HG03521 (cell line): ENCODE measurements around the gene VMAC.

Source experiments
- ATAC-seq: cut with Tn5 transposase; IDR thresholded peaks from one replicate; pipeline ENCODE4 v1.9.1; 2021; ENCODE audit warnings: mild to moderate bottlenecking, moderate library complexity; ENCODE audit not compliant: unreplicated experiment

The VMAC gene

GRCh38 chr19:5927441-5927821 lies 22.8 kb downstream of the VMAC start:
- ATAC-seq, result no peak

DNA sequence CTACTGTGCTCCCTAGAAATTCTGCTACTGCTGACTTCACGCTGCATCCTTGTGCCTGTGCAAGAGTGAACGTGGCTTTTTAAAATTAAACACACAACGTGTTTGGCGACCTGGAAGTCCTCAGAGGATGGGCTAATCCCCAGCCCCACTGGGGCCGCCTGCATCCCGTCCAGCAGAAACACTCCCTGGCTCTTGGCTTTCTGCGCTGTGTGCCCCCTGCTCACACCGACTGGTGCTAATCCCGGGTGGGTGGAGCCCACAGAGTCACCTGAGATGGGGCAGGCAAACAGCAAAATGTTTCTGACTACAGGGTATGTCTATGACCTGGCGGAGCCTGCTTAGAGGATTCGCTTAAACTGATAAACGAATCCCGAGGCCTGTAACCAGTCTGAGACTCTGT lies 24.5 kb downstream of the VMAC start:
- ATAC-seq, result no peak

GRCh38 chr19:5929625-5930024 lies 25.0 kb downstream of the VMAC start:
- no peak for ATAC-seq

- ATAC-seq, result no peak
Observed at GRCh38 chr19:5931251-5931650, 26.6 kb downstream of the VMAC start.

DNA sequence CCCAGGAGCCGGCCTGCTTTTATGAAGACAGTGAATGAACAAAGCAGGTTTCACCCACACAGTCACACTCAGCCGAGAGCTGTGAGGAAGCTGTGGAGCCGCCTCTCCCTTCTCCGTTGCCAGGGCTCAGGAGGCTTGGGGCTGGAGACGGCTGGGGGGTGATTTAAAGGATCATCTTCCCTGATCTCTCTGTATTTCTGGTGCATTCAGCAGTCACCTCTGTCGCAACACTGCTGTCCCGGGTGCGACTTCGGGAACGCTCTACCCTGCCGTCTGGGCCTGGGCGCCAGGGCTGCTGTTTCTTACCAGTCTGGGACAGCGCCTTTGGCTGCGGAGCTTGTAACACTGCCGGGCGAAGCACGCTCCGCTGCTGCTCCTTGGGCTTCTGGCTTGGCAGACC lies 27.5 kb downstream of the VMAC start:
- no peak for ATAC-seq

DNA sequence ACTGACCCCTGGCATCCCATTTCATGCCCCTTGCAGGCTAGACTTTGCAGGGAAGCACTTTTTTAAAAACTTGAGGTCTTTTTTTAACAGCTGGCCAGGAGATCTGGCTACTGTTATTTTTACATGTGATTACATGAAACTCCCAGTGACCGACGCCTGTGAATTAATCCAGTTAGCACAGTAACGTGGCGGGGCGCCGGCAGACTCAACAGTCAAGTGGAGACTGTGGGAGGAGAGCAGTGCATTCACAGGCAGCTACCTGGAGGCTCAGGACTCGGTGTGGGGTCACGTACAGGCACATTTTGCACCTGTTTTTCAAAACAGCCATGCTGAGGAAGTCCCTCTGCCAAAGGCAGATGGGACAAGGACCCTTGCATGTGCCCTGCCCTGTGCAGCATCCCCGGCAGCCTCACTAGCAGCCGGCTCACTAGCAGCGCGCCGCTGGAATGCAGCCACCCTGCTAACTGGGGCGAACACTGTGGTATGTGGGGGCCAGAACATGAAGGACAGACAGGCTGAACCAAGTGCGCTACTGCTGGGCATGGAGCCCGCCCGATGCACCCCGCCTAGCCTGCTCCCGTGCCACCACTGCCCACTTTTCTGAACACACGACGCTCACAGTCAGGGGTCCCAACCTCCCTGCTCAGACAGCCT lies 28.1 kb downstream of the VMAC start:
- no peak for ATAC-seq

- ATAC-seq, result no peak
Observed at GRCh38 chr19:5933391-5934068, 28.9 kb downstream of the VMAC start.

DNA sequence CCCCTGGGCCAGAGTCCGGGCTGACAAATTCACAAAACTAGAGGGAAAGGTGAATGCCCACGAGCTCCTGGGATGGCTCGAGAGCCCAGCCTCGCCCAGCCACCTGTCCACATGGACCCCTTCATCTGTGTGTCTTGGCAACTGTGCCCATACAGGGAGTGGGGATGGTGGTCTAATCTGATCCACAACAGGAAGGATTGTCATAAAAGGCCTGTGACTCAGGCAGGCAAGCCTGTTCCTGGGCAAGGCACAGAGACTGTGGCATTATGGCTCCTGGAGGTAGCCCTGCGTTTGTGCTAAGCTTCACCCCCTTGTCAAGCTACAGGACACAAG lies 29.4 kb downstream of the VMAC start:
- no peak for ATAC-seq

GRCh38 chr19:5934774-5935472 lies 30.3 kb downstream of the VMAC start:
- no peak for ATAC-seq

DNA sequence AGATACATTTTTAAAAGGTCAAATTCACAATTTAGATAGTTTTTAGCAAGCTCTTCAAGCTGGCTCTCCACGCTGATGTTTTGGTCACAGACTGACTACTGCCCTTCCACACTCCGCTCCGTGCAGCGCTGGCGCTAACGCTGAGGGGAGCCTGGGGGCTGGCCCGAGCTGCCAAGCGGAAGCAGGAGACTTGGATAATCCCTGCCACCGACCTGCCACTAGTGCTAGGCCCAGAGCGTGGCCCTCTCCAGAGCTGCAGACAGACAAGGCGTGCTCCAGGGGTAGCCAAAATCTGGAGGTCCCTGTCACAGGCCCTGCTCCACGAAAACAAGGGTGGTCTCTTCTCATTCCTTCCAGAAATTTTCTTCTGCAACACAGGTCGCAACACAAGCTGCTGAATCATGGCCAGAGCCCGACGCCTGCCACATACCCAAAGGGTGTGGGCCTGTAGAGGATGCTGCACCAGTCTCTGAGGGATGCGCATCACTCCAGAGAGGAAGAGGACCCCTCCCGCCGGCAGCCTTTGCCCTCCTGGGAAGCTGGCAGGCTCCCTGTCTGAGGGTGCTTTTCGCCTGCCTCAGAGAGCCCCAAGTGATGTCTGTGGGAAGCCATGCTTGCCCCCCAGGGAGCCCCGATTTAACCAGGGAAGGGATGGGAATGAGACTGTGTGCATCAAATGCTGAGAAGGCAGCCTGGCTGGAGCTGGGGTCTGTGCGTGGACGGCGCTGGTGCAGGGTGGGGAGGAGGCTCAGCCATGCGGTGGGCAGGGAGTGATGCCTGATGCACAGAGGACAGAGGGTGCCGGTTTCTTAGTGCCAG lies 31.0 kb downstream of the VMAC start:
- no peak for ATAC-seq

- no peak for ATAC-seq
Observed at GRCh38 chr19:5936292-5936592, 31.6 kb downstream of the VMAC start.

DNA sequence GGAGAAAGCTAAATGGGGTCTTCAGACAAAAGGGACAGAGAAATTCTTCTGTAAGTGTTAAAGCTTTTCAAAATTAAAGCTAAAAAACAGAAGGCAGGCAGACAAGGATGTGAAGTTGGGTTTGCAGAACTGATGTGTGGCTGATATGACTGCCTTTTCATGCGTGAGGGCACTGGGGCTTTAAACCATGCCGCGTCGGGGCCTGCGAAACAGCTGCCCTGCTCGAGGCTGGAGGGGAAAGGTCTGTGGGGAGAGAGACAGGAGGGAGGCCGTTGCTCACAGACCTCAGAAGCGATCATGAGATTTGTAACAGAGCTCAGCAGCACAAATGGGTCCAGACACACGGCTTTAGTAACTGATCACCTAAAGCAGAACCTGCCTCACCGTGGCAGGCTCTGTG lies 32.9 kb downstream of the VMAC start:
- no peak for ATAC-seq

DNA sequence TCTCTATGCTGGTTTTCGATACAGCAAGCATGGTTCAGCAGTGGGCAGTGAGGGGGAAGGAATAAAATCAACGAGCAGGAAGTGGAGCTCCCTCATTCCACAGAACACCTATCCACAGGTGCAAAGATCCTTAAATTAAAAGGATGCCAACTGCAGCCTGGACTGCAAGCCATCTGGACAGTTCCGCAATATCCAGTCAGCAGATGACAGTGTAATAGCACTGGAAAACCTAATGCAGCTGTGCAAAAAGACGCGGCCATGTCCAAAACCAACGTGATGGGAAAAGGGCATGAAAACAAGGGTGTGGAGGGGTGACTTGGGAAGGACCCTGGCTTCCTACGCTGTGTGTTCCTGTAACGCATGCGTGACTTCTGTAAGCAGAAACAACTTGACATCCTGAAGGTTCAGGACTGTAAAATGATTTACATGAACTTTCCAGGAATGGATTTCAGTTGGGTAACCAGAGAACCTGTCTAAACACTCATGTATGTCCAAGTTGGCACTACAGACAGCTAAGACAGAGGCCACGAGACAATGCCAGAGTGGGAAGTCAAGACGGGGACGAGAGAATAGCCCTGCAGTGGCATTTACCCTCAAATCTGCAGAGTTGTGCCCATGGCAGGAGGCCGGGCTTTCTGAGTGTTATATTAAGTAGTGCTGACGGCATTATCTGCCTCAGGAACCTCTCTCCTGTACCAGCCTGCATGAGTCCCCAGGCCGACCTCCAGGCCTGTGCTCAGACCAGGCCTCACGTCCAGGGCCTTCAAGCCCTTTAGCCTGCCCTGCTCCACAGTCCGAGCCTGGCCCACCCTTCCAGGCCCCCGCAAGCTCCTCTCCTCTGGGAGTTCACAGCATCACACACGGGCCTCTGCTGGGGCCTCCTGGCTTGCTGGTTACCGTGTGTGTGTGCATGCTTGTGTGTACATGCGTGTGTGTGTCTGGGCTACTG lies 35.9 kb downstream of the VMAC start:
- ATAC-seq, result no peak

DNA sequence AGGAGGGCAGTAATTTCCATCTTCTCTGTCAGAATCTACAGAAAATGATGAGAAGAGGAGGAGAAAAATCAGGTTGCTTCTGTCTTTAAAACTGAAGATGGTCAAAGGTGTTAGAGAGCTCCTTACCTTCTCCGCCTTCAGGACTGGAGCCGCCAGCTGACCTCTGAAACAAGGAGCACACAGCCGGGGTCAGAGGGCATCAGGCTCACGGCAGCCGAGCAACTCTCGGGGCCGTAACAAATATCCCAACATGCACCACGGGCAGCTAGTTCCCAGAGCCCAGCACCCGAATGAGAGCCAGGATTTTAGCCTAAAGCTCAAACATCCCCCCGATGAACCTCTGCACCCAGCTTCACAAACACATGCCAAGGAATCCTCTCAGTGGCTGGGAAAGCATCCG lies 37.0 kb downstream of the VMAC start:
- no peak for ATAC-seq

DNA sequence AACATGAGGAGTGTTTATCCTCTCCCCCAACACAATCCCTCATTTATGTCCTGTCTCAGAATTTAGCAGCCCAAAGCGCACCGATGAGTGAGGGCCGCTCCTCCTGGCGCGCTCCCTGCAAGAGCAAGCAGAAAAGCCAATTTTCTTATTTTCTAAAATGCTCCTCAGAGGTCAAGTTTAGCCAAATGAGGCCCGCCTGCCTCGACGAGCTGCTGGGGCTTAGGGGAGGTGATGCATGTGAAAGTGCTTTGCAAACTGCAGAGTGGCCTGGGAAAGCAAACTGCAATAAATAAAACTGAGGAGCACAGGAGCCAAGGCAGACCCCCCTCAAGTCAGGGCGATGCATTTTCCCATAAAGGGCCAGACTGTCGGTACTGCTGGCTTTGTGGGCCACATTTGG lies 38.4 kb downstream of the VMAC start:
- no peak for ATAC-seq

DNA sequence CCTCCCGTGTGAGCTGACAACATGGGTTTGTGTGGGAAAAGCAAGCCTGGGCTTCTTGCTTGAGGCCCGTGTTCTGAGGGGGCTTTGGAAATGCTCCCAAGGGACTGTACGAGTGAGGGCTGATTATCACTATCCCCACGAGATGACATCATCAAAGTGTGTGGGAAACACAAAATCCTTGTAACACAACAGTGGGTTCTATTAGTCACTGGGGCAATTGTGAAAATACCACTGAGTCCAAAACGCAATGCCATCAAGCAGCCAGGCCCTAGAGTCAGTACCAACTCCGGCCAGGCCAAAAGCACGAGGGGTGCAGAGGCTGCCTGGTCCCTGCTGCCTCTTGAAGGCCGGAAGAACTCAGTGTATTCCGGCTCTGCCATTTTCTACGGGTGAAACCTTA lies 39.0 kb downstream of the VMAC start:
- no peak for ATAC-seq

GRCh38 chr19:5947435-5947834 lies 42.8 kb downstream of the VMAC start:
- ATAC-seq, result no peak

- ATAC-seq, result no peak
Observed at GRCh38 chr19:5948752-5949564, 44.3 kb downstream of the VMAC start.

GRCh38 chr19:5949792-5950305 lies 45.2 kb downstream of the VMAC start:
- no peak for ATAC-seq

GRCh38 chr19:5950741-5951140 lies 46.1 kb downstream of the VMAC start:
- no peak for ATAC-seq
